Measurements from ENCODE around the gene EFNA3. TPM values are rescaled to one million over a fixed set of nuclear protein-coding genes. Genes with fewer than 3 reads are reported as not detected.

The EFNA3 gene
- polyA plus RNA-seq, 1 donor from 2014 or later = 12.2 TPM

- peak overlapping the region; percentile 64 for H3K4me3 ChIP-seq (ENCODE audit: low read length)
- no peak overlapping the region for H3K9ac ChIP-seq (ENCODE audit: low read length)
- H3K9me3 ChIP-seq (ENCODE audit: low read length) = no peaks in the 10 kb centered on the region
- peaks cover 2% of the 10 kb centered on the region for H3F3A ChIP-seq (ENCODE audit: insufficient read depth, low read length, poor library complexity, severe bottlenecking)
- no peaks in the 10 kb centered on the region for H3K36me3 ChIP-seq (ENCODE audit: insufficient read depth, low read length)
- no peaks in the 10 kb centered on the region for H3K79me2 ChIP-seq (replicated peaks; ENCODE audit: insufficient read depth, low read length)
- no peak overlapping the region for H3K4me2 ChIP-seq (ENCODE audit: low read length)
- H3K27ac ChIP-seq (ENCODE audit: low read length) = no peak overlapping the region
- no peaks in the 10 kb centered on the region for H4K20me1 ChIP-seq (ENCODE audit: insufficient read depth)
- peaks cover 48% of the 10 kb centered on the region for H3K27me3 ChIP-seq (ENCODE audit: insufficient read depth, low read depth, low read length)
- TF ChIP-seq SMC3 (conservative IDR thresholded peaks at IDR 0.05; ENCODE audit: poor library complexity) (no peak), EP300 (conservative IDR thresholded peaks at IDR 0.05; ENCODE audit: poor library complexity, severe bottlenecking) (no peak), EZH2 (IDR thresholded peaks at IDR 0.05; ENCODE audit: borderline replicate concordance, insufficient read depth, low read length, poor library complexity, severe bottlenecking) (no peak), POLR2AphosphoS5 (IDR thresholded peaks at IDR 0.05) (no peak), RAD21 (conservative IDR thresholded peaks at IDR 0.05) (no peak), REST (IDR thresholded peaks at IDR 0.05; ENCODE audit: borderline replicate concordance) (no peak)
- no peak overlapping the region for H2AFZ ChIP-seq (ENCODE audit: low read depth, low read length)
- H3K9me2 ChIP-seq (ENCODE audit: insufficient read depth, low read length) = no peaks in the 10 kb centered on the region
Observed at GRCh38 chr1:155125511-155125945, 46.9 kb downstream of the EFNA3 start.

- TF ChIP-seq SMC3 (conservative IDR thresholded peaks at IDR 0.05; ENCODE audit: poor library complexity) (no peak), CTCF (IDR thresholded peaks at IDR 0.05; ENCODE audit: poor library complexity, severe bottlenecking) (no peak), POLR2AphosphoS5 (IDR thresholded peaks at IDR 0.05) (no peak), EP300 (conservative IDR thresholded peaks at IDR 0.05; ENCODE audit: poor library complexity, severe bottlenecking) (no peak), REST (IDR thresholded peaks at IDR 0.05; ENCODE audit: borderline replicate concordance) (no peak), EZH2 (IDR thresholded peaks at IDR 0.05; ENCODE audit: borderline replicate concordance, insufficient read depth, low read length, poor library complexity, severe bottlenecking) (no peak), RAD21 (conservative IDR thresholded peaks at IDR 0.05) (no peak), MXI1 (conservative IDR thresholded peaks at IDR 0.05; ENCODE audit: poor library complexity, severe bottlenecking) (no peak), TAF1 (IDR thresholded peaks at IDR 0.05; ENCODE audit: low read depth) (no peak)
- peak overlapping the region; percentile 64 for H3K4me3 ChIP-seq (ENCODE audit: low read length)
- peak overlapping the region; percentile 57 for H3K9ac ChIP-seq (ENCODE audit: low read length)
- no peak overlapping the region for H3K27ac ChIP-seq (ENCODE audit: low read length)
- peak overlapping the region; percentile 15 for H2AFZ ChIP-seq (ENCODE audit: low read depth, low read length)
- H3K9me3 ChIP-seq (ENCODE audit: low read length) = no peaks in the 10 kb centered on the region
- no peaks in the 10 kb centered on the region for H3K79me2 ChIP-seq (replicated peaks; ENCODE audit: insufficient read depth, low read length)
- peak overlapping the region; percentile 84 for H3K4me2 ChIP-seq (ENCODE audit: low read length)
- no peaks in the 10 kb centered on the region for H3K9me2 ChIP-seq (ENCODE audit: insufficient read depth, low read length)
- peaks cover 48% of the 10 kb centered on the region for H3K27me3 ChIP-seq (ENCODE audit: insufficient read depth, low read depth, low read length)
- H3F3A ChIP-seq (ENCODE audit: insufficient read depth, low read length, poor library complexity, severe bottlenecking) = peaks cover 2% of the 10 kb centered on the region
- H3K36me3 ChIP-seq (ENCODE audit: insufficient read depth, low read length) = no peaks in the 10 kb centered on the region
- no peaks in the 10 kb centered on the region for H4K20me1 ChIP-seq (ENCODE audit: insufficient read depth)
Observed at GRCh38 chr1:155125946-155126555, 47.4 kb downstream of the EFNA3 start.

All from neural cell (in vitro differentiated cells).